ENCODE results near the gene TNFAIP6. TPM values are rescaled to one million over a fixed set of nuclear protein-coding genes. Genes with fewer than 3 reads are reported as not detected.

The TNFAIP6 gene
- total and polyA plus RNA-seq, 10 of the 15 experiments (the other 5 are each of a cell fraction or from before 2014, with no cell fraction given): 0.68 to 5.7 (median 1.3) TPM

DNA sequence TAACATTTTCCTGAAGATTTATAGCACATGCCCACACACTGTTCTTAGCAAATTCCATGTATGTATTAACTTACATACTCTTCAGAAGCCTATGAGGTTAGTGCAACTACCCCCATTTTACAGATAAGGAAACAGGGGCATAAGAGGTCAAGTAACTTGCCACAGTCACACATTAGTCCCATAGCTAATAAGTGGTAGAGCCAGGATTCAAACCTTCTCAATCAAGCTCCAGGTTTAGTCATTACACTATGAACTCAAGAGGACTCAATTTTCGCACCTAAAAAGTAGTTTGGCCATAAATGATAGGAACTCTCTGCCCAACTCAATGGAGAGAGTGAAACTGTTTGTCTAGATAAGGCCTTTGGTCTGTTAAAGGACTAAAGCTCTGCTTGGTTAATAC lies 42.6 kb downstream of the TNFAIP6 start (continued):
- TF ChIP-seq, protein P1, sequence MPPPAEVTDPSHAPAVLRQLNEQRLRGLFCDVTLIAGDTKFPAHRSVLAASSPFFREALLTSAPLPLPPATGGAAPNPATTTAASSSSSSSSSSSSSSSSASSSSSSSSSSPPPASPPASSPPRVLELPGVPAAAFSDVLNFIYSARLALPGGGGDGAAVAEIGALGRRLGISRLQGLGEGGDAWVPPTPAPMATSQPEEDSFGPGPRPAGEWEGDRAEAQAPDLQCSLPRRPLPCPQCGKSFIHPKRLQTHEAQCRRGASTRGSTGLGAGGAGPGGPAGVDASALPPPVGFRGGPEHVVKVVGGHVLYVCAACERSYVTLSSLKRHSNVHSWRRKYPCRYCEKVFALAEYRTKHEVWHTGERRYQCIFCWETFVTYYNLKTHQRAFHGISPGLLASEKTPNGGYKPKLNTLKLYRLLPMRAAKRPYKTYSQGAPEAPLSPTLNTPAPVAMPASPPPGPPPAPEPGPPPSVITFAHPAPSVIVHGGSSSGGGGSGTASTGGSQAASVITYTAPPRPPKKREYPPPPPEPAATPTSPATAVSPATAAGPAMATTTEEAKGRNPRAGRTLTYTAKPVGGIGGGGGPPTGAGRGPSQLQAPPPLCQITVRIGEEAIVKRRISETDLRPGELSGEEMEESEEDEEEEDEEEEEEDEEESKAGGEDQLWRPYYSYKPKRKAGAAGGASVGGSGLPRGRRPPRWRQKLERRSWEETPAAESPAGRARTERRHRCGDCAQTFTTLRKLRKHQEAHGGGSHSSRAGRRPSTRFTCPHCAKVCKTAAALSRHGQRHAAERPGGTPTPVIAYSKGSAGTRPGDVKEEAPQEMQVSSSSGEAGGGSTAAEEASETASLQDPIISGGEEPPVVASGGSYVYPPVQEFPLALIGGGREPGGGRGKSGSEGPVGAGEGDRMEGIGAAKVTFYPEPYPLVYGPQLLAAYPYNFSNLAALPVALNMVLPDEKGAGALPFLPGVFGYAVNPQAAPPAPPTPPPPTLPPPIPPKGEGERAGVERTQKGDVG (CRISPR knock-in tag; IDR thresholded peaks at IDR 0.05): no peak
- TF ChIP-seq STAT3 (IDR thresholded peaks at IDR 0.05; ENCODE audit: low read depth, low read length): no peak
- no peak for TF ChIP-seq TCF12 (IDR thresholded peaks at IDR 0.05; ENCODE audit: low read depth, low read length)
- TF ChIP-seq NBN (IDR thresholded peaks at IDR 0.05): no peak
- TF ChIP-seq, protein P2, sequence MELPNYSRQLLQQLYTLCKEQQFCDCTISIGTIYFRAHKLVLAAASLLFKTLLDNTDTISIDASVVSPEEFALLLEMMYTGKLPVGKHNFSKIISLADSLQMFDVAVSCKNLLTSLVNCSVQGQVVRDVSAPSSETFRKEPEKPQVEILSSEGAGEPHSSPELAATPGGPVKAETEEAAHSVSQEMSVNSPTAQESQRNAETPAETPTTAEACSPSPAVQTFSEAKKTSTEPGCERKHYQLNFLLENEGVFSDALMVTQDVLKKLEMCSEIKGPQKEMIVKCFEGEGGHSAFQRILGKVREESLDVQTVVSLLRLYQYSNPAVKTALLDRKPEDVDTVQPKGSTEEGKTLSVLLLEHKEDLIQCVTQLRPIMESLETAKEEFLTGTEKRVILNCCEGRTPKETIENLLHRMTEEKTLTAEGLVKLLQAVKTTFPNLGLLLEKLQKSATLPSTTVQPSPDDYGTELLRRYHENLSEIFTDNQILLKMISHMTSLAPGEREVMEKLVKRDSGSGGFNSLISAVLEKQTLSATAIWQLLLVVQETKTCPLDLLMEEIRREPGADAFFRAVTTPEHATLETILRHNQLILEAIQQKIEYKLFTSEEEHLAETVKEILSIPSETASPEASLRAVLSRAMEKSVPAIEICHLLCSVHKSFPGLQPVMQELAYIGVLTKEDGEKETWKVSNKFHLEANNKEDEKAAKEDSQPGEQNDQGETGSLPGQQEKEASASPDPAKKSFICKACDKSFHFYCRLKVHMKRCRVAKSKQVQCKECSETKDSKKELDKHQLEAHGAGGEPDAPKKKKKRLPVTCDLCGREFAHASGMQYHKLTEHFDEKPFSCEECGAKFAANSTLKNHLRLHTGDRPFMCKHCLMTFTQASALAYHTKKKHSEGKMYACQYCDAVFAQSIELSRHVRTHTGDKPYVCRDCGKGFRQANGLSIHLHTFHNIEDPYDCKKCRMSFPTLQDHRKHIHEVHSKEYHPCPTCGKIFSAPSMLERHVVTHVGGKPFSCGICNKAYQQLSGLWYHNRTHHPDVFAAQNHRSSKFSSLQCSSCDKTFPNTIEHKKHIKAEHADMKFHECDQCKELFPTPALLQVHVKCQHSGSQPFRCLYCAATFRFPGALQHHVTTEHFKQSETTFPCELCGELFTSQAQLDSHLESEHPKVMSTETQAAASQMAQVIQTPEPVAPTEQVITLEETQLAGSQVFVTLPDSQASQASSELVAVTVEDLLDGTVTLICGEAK (IDR thresholded peaks at IDR 0.05; ENCODE audit: borderline replicate concordance): no peak
- TF ChIP-seq BMI1 (IDR thresholded peaks at IDR 0.05; ENCODE audit: borderline replicate concordance): no peak
- no peak for TF ChIP-seq YY1 (IDR thresholded peaks at IDR 0.05; ENCODE audit: low read depth, low read length)

Measured in GM12878 (cell line).